Measurements from ENCODE around the gene MRPL18.

Gene MRPL18

DNA sequence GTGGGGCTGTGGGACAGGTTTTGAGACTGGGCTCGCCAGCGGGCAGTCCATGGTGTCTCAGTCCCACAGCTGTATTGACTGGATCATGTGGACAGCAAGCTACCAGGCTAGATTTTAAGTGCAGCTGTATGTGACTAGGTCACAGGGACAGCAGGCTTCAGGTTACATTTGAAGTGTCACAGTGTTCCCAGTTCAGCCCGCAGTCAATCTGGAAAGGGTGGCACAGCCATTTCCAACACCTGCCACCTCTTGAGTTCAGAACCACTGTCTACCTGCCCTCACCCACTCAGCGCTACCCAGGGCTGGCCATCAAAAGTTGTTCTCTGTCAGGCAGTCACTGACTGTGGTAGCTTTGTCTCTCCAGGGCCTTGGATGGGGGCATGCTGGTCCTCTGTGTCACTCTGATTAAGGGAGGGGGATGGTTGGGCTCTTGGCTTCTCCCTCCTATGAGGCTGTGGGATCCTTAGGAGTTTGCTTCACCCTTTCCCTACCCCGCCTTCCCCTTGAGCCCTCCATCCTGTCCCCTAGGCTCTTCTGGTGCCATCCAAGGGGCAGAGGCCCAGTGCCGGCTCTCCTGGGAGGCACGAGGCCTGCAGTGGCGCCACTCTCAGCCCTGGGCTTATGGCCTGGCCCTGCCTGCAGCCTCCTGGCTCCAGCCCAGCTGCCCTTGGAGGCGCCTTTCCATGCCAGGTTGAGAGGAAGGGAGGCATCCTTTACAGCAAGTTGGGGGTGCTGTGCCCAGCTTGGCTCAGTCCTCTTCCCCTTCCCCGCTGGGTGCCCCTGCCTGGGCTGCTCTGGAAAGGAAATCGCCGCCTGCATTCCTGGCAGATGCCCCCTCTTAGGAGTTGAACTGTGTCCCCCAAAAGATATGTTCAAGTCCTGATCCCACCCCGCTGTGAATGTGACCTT, 54.7 kb downstream of the MRPL18 start:
- DNase-seq: no peak

Data from stimulated activated CD4-positive, alpha-beta T cell treated with anti-CD3 and anti-CD28 coated beads, Interleukin-4, amount 100 ng/mL, for 4 hours (primary cell).